HPDE6-E6E7 (cell line): ENCODE measurements around the gene EXOC4.
"Not testable (repeated sequence)": the region's sequence is repeated elsewhere in the genome, so short reads cannot be mapped to it uniquely, and the experiment has no call there.

Source experiments
- DNase-seq: peaks from one replicate; pipeline ENCODE4 v3.0.0; 2011; ENCODE audit warnings: missing footprints; ENCODE audit errors: extremely low spot score

Gene EXOC4

GRCh38 chr7:133275446-133276095 is 22.7 kb downstream of the EXOC4 start:
- DNase-seq = no peak

- not testable (repeated sequence) for DNase-seq
These were observed 26.1 kb downstream of the EXOC4 start for GRCh38 chr7:133278975-133279374.

- no peak for DNase-seq
These were observed 29.2 kb downstream of the EXOC4 start for GRCh38 chr7:133282094-133282493.

- DNase-seq = no peak
These were observed 31.2 kb downstream of the EXOC4 start for GRCh38 chr7:133284092-133284491.

GRCh38 chr7:133288970-133289369 is 36.1 kb downstream of the EXOC4 start:
- no peak for DNase-seq

GRCh38 chr7:133290041-133290440 is 37.2 kb downstream of the EXOC4 start:
- DNase-seq = no peak

- no peak for DNase-seq
These were observed 37.9 kb downstream of the EXOC4 start for GRCh38 chr7:133290676-133291333.

- no peak for DNase-seq
These were observed 39.8 kb downstream of the EXOC4 start for GRCh38 chr7:133292631-133293030.

GRCh38 chr7:133293384-133294160 is 40.7 kb downstream of the EXOC4 start:
- DNase-seq = no peak

- no peak for DNase-seq
These were observed 41.4 kb downstream of the EXOC4 start for GRCh38 chr7:133294234-133294633.

- DNase-seq = no peak
These were observed 42.6 kb downstream of the EXOC4 start for GRCh38 chr7:133295484-133295883.

- DNase-seq = no peak
These were observed 44.2 kb downstream of the EXOC4 start for GRCh38 chr7:133297093-133297492.

GRCh38 chr7:133298080-133298479 is 45.2 kb downstream of the EXOC4 start:
- DNase-seq = no peak

GRCh38 chr7:133299676-133300075 is 46.8 kb downstream of the EXOC4 start:
- DNase-seq = no peak

- DNase-seq = no peak
These were observed 47.2 kb downstream of the EXOC4 start for GRCh38 chr7:133300088-133300487.

- DNase-seq = no peak
These were observed 47.9 kb downstream of the EXOC4 start for GRCh38 chr7:133300811-133301210.

GRCh38 chr7:133301444-133301843 is 48.6 kb downstream of the EXOC4 start:
- no peak for DNase-seq

GRCh38 chr7:133303372-133303771 is 50.5 kb downstream of the EXOC4 start:
- DNase-seq = no peak

- DNase-seq = no peak
These were observed 51.1 kb downstream of the EXOC4 start for GRCh38 chr7:133303931-133304330.

GRCh38 chr7:133309333-133309732 is 56.5 kb downstream of the EXOC4 start:
- no peak for DNase-seq

GRCh38 chr7:133310232-133310862 is 57.5 kb downstream of the EXOC4 start:
- DNase-seq = no peak

- DNase-seq = no peak
These were observed 60.7 kb downstream of the EXOC4 start for GRCh38 chr7:133313575-133313974.
